DND-41 (cell line): ENCODE measurements around the gene ATXN1L.
"Not testable (repeated sequence)": the region's sequence is repeated elsewhere in the genome, so short reads cannot be mapped to it uniquely, and the experiment has no call there.

Source experiments
- ATAC-seq: fragments of 200-7000 bp; cut with Tn5 transposase; 3 replicates; pipeline ENCODE4 v1.9.1; 2021; ENCODE audit warnings: low read depth; ENCODE audit not compliant: insufficient read depth
- DNase-seq: peaks from one replicate; pipeline ENCODE4 v3.0.0-alpha.2; 2020
- H2AFZ ChIP-seq: 2 replicates; pipeline ENCODE4 v1.6.0; 2012; ENCODE audit warnings: low read depth, low read length
- H3K27ac ChIP-seq: 2 replicates; pipeline ENCODE4 v1.5.1; 2012; ENCODE audit warnings: low read length, inconsistent platforms
- H3K27me3 ChIP-seq: fragments of 200-600 bp; sonication (generic); 2 replicates; pipeline ENCODE4 v1.6.0; 2012; ENCODE audit warnings: low read length, mild to moderate bottlenecking, inconsistent platforms; ENCODE audit not compliant: insufficient read depth, poor library complexity
- H3K36me3 ChIP-seq: 2 replicates; pipeline ENCODE4 v1.5.1; 2012; ENCODE audit warnings: low read length, inconsistent platforms; ENCODE audit not compliant: insufficient read depth
- H3K4me1 ChIP-seq: 2 replicates; pipeline ENCODE4 v1.5.1; 2012; ENCODE audit warnings: mild to moderate bottlenecking, low read length; ENCODE audit not compliant: insufficient read depth
- H3K4me2 ChIP-seq: 2 replicates; pipeline ENCODE4 v1.6.0; 2012; ENCODE audit warnings: mild to moderate bottlenecking, moderate library complexity, low read length, inconsistent platforms; ENCODE audit not compliant: insufficient read depth
- H3K4me3 ChIP-seq, 2 experiments: fragments of 200-600 bp in 1 of 2; shearing (Covaris generic) in 1 of 2; 2 replicates each; pipeline ENCODE4 v1.5.1; 2012 to 2016; ENCODE audit warnings: inconsistent platforms in 2 of 2, low read length in 2 of 2, mild to moderate bottlenecking in 2 of 2, low read depth in 1 of 2, moderate library complexity in 1 of 2
- H3K79me2 ChIP-seq: 2 replicates; pipeline ENCODE4 v1.6.0; 2012; ENCODE audit warnings: low read length, inconsistent platforms; ENCODE audit not compliant: insufficient read depth
- H3K9ac ChIP-seq: 2 replicates; pipeline ENCODE4 v1.6.0; 2012; ENCODE audit warnings: low read depth, mild to moderate bottlenecking, inconsistent platforms, low read length, moderate library complexity
- H3K9me3 ChIP-seq: 2 replicates; pipeline ENCODE4 v1.5.1; 2012; ENCODE audit warnings: low read length, moderate library complexity, mild to moderate bottlenecking, inconsistent platforms; ENCODE audit not compliant: insufficient read depth, severe bottlenecking
- H4K20me1 ChIP-seq: 2 replicates; pipeline ENCODE4 v1.6.0; 2012; ENCODE audit warnings: low read length; ENCODE audit not compliant: insufficient read depth
- CTCF ChIP-seq: IDR thresholded peaks from 2 replicates; pipeline ENCODE4 v1.5.1; 2012; ENCODE audit warnings: borderline replicate concordance, low read length, moderate library complexity, mild to moderate bottlenecking; ENCODE audit not compliant: poor library complexity, severe bottlenecking; ENCODE audit errors: extremely low read depth
- EZH2 ChIP-seq: IDR thresholded peaks from 3 replicates; pipeline ENCODE4 v1.6.1; 2012; ENCODE audit warnings: borderline replicate concordance, low read depth, mild to moderate bottlenecking, moderate library complexity, low read length, inconsistent platforms; ENCODE audit not compliant: severe bottlenecking

The ATXN1L gene

GRCh38 chr16:71826533-71827017 is 19.2 kb upstream of the ATXN1L start:
- H3K36me3 ChIP-seq = no peaks in the 10 kb centered on the region
- no peak overlapping the region for H2AFZ ChIP-seq
- TF ChIP-seq CTCF (no peak), EZH2 (no peak)
- H4K20me1 ChIP-seq = no peaks in the 10 kb centered on the region
- H3K27ac ChIP-seq = no peak overlapping the region
- no peaks in the 10 kb centered on the region for H3K4me1 ChIP-seq
- H3K4me2 ChIP-seq = no peak overlapping the region
- no peaks in the 10 kb centered on the region for H3K79me2 ChIP-seq
- H3K27me3 ChIP-seq = no peaks in the 10 kb centered on the region
- H3K9ac ChIP-seq = no peak overlapping the region
- no peak for DNase-seq
- H3K9me3 ChIP-seq = no peaks in the 10 kb centered on the region
- H3K4me3 ChIP-seq = no peak overlapping the region
- ATAC-seq = no peak

- DNase-seq (no peak), ATAC-seq (no peak)
- Histone ChIP-seq H3K9ac (no peak overlapping the region), H3K79me2 (no peaks in the 10 kb centered on the region), H3K36me3 (no peaks in the 10 kb centered on the region), H3K4me2 (no peak overlapping the region), H3K9me3 (no peaks in the 10 kb centered on the region), H3K27ac (no peak overlapping the region), H3K27me3 (no peaks in the 10 kb centered on the region), H3K4me3 (no peak overlapping the region), H2AFZ (no peak overlapping the region), H3K4me1 (no peaks in the 10 kb centered on the region), H4K20me1 (no peaks in the 10 kb centered on the region)
- TF ChIP-seq CTCF (no peak), EZH2 (no peak)
Observed at GRCh38 chr16:71830359-71830758, 15.4 kb upstream of the ATXN1L start.

- not testable (repeated sequence) for H2AFZ ChIP-seq, H3K36me3 ChIP-seq, ATAC-seq, DNase-seq, H3K4me1 ChIP-seq, H3K27ac ChIP-seq, H4K20me1 ChIP-seq, H3K4me2 ChIP-seq, H3K4me3 ChIP-seq, H3K9ac ChIP-seq, H3K27me3 ChIP-seq, H3K9me3 ChIP-seq, H3K79me2 ChIP-seq
Observed at GRCh38 chr16:71831698-71832097, 14.1 kb upstream of the ATXN1L start.

- not testable (repeated sequence) for H3K27ac ChIP-seq, ATAC-seq
Observed at GRCh38 chr16:71832112-71832511, 13.7 kb upstream of the ATXN1L start.

GRCh38 chr16:71834291-71834690 is 11.5 kb upstream of the ATXN1L start:
- H3K4me3 ChIP-seq = no peak overlapping the region
- H3K36me3 ChIP-seq = no peaks in the 10 kb centered on the region
- no peak for DNase-seq
- H3K27me3 ChIP-seq = no peaks in the 10 kb centered on the region
- no peak overlapping the region for H3K9ac ChIP-seq
- no peak overlapping the region for H2AFZ ChIP-seq
- H3K79me2 ChIP-seq = no peaks in the 10 kb centered on the region
- H3K9me3 ChIP-seq = no peaks in the 10 kb centered on the region
- no peak overlapping the region for H3K4me2 ChIP-seq
- no peaks in the 10 kb centered on the region for H3K4me1 ChIP-seq
- H4K20me1 ChIP-seq = no peaks in the 10 kb centered on the region
- no peak overlapping the region for H3K27ac ChIP-seq
- ATAC-seq = no peak
- no peak for TF ChIP-seq CTCF
- TF ChIP-seq EZH2 = no peak

More at GRCh38 chr16:71832112-71832511, 13.7 kb upstream of the ATXN1L start:
- not testable (repeated sequence) for H3K9ac ChIP-seq, H3K79me2 ChIP-seq, H3K4me3 ChIP-seq, H2AFZ ChIP-seq, DNase-seq, H3K4me2 ChIP-seq, H3K9me3 ChIP-seq, H3K27me3 ChIP-seq, H3K36me3 ChIP-seq, H3K4me1 ChIP-seq, H4K20me1 ChIP-seq
